ENCODE measurements around the gene PDE8B.

GRCh38 chr5:77333036-77333435 lies 122.6 kb downstream of the PDE8B start:
- no peak for TF ChIP-seq CTCF (IDR thresholded peaks at IDR 0.05)
- TF ChIP-seq POLR2A (IDR thresholded peaks at IDR 0.05): no peak
- TF ChIP-seq EP300 (IDR thresholded peaks at IDR 0.05): no peak
